HG03108 (cell line): ENCODE measurements around the gene MACROD2.

ENCODE experiments used
- ATAC-seq: cut with Tn5 transposase; IDR thresholded peaks from one replicate; pipeline ENCODE4 v1.9.1; 2021; ENCODE audit warnings: moderate library complexity; ENCODE audit not compliant: unreplicated experiment

MACROD2 gene

DNA sequence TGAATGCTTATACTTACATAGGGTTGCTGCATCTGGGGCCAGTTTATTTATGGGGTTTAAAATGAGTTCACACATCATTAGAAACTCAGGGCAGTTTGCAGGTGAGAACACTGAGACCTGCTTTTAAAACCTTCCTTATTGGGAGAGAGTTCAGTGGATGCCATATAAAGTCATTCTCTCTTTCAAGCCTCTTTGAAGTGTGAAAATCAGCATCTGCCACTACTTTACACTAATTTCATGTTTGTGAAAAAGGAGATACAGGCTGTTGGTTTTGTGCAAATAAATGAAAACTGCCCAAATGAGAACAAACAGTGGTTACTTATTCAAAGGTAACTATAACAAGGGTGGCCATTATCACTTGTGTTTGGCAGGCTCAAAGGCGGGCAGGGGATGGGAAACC, 2047.4 kb downstream of the MACROD2 start:
- ATAC-seq: no peak

DNA sequence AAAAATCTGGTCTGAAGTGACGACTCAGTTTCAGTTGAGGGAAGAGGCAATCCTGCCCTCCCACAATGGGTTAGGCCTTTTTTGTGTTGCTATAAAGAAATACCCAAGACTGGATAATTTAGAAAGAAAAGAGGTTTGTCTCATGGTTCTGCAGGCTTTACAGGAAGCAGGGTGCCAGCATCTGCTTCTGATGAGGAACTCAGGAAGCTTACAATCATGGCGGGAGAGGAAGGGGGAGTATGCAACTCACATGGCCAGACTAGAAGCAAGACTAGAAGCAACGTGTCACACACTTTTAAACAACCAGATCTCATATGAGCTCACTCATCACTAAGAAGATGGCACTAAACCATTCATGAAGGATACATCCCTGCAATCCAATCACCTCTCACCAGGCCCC, 2048.6 kb downstream of the MACROD2 start:
- no peak for ATAC-seq

DNA sequence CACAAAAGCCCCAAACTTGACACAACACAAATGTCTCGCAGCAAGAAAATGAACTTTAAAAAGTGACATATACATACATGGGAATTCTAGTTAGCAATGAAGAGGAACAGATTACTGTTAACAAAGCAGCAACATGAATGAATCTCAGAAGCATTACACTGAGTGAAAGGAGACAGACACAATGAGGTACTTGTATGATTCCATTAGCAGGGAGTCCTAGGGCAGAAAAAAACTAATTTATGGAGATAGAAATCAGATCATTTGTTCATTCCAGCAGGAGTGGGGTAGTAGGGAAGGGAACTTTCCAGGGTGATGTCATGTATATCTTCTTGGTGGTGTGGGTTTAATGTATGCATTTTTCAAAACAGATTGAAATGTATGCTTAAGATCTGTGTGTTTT, 2053.6 kb downstream of the MACROD2 start:
- ATAC-seq: no peak

DNA sequence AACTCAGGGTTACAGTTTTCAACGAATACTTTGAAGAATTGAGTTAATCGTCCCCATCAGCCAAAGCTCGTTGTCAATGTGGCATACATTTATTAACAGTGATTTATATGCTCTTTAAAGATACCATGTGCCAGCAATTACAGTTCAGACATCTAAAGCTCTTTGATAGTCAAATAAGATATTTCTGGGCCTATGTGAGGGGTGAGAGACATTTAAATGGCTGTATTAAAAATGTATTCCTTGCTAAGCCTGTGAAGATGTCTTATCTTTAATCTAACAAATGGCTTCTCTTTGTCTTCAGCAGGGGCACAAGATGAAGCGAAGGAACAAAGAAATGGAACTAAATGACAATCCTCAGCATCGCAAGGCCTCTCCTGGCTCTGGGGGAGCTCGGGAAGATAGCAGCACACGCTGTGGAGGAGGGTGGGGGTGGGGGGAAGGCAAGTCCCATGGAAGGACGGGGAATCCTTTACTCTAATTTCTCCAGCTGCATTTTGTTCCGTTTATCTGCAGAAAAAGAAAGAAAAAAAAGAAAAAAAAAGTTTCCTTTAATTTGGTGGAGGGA, 2054.3 kb downstream of the MACROD2 start:
- ATAC-seq: no peak

DNA sequence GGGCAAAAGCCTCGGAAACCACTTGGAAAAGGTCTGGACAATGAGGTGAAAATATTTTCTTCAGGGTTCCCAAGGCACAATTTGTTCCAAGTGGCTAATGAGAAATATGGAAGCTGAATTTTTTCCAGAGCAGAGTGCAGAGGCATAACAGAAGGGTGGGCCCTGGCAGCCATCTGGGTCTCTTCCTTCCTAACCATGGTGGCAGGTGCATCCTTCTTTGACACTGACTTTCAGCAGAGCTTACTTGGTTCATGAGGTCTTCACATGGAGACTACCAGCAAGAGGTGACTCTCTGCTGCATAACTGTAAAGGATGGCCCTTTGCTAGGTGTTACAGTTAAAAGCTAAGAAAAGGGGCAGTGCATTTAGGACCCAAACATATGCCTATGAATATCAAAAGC, 2055.1 kb downstream of the MACROD2 start:
- ATAC-seq: no peak

DNA sequence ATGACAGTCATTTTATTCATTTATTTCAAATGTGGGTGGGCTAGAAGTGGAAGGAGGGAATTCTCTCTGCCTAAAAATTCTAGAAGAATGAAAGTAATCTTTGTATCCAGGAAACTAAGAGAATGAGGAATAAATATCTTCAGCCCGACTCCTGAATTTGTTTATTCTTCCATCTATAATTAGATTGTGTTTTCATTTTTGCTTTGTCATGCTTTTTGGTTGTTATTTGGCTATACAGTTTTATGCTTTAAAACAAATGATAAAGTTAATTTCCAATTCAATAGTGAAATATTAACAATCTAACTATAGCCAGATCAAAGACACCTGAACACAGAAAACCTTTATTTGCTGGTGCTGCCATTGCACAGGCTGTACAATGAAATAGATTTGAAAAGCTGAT, 2056.7 kb downstream of the MACROD2 start:
- ATAC-seq: no peak

DNA sequence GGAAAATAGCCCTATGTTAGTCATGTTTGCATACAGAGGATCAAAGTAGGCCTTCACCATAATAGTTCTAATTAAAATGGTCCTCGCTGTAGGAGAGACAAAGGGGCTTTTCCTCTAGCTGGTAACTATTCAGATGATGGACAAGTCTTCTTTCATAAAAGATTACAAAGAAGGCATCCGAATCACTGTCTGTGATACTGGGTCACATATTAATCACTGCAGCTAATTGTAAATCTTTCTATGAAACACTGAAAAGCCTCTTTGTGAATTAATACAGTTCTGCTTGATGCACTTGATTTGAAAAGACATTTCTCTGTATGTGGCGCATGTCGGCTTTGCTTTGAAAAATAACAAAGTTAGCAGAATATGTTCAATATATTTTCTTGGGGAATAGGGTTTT, 2057.1 kb downstream of the MACROD2 start:
- ATAC-seq: no peak

DNA sequence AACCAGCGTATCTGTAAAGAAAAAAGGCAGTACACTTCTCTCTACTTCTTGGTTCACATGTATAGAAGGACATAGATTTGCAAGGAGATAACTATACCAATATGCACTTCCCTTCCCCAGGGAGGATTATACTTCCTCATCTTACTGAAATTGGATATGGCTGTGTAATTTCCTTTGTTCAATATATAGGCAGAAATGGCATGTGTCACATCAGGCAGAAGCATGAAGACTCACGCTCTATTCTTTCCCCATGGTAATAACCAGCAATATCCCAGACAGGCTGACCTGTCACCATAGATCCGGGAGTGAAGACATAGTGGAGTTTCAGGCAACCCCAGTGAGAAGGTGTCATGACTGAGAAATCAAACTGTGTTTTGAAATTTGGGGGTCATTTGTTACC, 2059.7 kb downstream of the MACROD2 start:
- no peak for ATAC-seq

DNA sequence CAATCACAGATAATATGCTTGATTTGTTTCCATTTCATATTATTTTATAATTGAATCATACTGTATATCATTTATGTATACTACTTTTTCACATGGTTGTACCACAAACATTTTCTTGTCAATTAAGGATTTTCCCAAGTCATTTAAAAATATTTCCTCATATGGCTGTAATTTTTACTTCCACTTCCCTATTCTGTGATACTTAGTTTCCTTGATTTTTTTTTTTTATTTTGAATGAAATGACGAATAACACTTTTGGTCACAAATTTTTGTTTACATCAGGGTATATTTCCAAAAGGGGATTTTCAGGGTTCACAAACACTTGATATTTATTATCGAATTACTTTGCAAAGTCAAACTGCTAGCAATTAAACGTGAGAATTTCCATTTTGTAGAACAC, 2062.3 kb downstream of the MACROD2 start:
- no peak for ATAC-seq

DNA sequence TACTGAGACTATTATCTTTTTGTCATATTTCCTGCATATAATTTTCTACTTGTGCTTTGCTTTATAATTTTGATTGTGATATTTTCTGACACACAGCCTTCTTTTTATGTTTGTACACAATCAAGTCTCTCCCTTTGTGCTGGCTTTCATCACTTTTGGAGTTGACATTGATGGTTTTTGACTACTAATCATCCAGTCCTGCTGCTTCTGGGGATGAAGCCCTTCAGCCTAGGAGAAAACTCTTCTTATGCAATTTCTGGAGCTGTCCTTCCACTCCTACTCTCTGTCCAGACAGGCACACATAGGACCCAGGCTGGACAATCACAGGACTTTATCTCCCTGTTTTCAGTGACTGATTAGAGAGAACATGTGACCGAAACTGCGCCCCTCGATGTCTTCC, 2063.0 kb downstream of the MACROD2 start:
- no peak for ATAC-seq

DNA sequence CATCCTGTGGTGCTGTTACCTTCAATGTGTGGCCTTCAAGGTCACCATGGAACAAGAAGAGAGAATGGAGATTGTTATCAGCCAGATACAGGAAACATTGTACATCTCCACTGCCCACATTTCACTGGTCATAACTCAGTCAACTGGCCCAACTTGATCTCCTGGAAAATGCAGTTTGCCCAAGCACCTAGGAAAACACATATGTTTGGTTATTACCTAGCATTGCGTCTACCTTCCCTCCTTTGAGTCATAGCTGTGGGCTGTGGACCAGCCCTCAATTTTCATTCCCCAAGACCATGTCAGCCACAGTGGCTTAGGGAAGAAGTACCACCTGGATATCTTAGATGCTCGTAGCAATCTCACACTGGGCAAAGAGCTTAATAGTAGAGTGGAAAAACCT, 2064.5 kb downstream of the MACROD2 start:
- ATAC-seq: no peak

DNA sequence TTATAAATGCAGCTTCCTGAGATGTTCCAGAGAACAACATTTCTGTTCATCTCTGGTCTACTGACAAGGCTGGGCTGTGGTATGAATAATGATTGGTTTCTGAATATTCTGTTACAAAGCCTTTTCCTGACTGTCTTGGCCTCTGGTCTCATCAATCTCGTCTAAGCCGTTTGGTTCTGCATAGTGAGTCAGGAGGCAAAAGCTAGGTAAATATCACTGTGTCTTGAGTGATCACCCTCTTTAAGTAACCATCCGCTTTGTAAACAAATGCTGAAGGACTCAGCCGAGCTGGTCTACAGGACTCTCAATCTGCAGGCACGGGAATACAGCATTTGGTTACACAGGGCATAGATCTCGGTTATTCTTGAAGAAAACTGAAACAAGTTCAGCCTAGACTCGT, 2066.0 kb downstream of the MACROD2 start:
- ATAC-seq: no peak

DNA sequence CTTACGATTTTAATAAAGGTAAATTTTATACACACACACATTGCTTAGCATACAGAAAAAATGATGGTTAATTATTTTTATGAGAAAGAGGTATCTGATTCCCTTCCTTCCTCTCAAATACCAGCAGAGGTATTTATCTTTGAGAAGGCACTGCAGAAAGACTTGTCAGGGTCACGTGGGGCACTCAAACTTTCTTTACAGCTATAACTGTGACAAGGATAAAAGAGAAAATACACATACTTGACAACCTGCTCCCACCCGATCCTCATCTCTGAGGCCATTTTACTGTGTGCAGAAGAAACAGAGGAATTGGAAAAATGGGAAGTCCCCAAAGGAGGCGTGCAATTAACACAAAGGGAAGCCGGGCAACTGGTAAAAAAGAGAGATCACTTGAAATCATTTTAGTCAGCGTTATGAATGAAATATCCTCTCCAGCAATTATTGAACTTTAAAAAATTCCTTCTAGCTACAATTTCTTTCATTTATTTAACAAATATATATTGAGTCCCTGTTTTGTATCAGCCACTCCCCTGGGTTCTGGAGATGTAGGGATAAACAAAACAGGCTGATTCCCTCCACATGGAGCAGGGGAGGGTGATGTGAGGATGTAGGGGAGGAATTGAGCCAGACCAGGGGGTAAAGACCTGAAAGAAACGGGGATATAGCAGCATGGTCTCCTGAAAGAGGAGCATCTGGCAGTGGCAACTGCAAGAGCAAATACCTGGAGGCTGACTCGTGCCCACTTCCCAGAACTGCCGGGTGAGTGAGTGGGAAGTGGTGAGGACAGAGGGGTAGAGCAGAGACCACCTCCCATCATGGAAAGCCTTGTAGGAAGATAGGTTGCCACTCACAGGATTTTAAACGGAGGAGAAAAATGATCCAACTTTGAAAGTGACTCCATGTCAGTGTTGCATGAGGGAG, 2067.6 kb downstream of the MACROD2 start:
- no peak for ATAC-seq

DNA sequence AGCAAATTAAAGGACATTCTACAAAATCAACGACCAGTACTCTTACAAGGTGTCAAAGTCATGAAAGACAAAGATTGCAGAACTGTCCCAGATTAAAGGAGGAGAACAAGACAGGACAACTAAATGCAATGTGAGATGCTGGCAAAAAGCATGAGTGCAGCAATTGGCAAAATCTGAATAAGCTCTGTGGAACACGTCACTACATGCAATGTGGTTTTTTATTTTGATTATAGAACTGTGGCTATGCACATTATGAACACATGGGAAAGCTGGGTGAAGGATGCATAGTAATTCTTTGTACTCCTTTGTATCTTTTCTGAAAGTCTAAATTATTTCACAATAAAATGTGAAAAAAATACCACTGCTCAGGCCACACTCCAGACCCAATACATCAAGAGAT, 2068.6 kb downstream of the MACROD2 start:
- no peak for ATAC-seq

DNA sequence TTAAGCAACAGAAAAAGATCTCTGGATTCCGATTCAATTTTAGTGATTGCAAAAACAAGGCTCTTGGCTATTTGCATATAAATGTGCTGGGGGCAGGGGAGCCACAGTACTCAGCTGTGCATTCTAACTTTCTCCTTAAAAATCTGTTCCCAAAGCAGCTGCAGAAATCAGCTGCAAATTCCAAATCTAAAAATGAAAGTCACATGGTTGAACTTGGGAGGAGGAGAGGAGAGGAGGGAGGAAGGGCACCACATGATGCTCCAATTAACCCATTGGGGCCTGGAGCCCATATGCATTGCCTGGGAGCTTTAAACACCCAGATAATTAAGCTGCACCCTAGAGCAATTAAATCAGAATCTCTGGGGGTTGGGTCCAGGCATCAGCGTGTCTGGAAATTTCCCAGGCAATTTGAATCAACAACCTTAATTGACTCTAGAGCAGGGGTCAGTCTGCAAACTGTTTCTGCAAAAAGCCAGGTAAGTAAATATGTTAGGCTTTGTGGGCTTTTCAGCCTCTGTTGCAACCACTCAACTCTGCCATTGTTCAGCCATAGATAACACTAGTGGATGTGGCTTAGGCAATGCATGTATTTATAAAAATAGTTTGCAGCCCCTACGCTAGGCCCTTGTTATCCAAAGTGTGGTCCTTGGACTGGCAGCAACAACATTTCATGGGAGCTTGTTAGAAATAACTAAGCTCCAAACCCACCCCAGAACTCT, 2069.8 kb downstream of the MACROD2 start:
- no peak for ATAC-seq

DNA sequence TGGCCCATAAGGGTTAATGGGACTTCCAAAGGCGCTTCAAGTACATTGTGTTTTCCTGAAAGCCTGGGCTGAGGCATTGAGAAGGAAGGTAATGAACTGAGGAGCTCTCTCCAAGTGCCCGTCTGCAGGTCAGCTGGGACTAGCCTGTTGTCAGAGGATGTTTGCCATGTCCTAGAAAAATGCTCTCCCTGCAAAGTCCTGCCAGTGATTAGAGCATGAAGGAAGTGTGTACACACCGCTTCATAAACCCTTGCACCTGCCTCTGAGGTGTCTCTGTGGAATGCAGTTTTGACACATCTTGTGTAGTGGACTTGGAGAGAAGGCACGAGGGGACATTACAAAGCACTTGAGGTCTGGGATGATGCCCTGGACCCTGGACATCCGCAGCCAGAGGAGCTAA, 2071.3 kb downstream of the MACROD2 start:
- ATAC-seq: no peak

DNA sequence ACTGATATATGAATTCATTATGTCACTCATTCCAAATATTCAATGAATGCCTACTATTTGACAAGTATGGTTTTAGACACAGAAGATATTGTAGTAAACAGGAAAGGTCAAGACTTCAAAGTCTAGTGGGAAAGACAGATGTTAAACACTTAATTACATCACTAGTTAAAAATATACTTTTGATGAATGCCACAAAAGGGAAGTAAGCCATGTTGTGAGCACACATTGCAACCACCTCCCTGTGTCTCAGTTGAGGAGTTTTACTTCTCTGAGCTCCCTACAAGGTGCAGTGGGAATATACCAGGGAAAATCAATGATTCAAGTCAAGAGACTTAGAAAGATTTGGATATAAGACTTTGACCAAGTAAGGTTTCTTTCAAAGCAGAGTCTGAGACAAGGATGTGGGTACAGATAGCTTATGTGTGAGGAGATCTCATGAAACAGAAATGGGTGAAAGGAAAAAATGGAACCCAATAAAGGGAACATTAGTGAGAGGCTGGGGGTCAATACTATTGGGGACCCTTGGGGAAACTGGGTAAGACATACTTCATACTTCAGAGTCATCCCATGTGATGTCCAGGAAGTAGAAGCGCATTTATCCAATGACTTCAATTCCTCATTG, 2074.2 kb downstream of the MACROD2 start:
- ATAC-seq: peak; percentile 93

DNA sequence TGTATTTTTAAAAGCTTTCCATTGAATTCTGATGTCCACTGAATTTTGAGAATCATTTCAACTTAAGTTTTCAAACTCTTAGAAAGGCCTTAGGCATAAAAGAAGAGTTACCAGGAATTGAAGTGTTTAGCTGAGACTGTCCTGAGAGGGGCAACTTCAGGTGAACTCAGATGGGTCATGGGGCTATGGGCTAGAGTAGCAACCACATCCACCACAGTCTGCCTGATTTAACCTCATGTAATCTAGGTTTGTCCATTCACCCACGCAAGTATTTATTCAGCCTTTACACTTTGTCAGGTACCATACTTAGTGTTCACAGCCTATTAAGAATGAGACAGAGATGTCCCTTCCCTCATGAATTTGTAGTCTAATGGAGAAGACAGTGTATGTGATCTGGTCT, 2076.9 kb downstream of the MACROD2 start:
- no peak for ATAC-seq

DNA sequence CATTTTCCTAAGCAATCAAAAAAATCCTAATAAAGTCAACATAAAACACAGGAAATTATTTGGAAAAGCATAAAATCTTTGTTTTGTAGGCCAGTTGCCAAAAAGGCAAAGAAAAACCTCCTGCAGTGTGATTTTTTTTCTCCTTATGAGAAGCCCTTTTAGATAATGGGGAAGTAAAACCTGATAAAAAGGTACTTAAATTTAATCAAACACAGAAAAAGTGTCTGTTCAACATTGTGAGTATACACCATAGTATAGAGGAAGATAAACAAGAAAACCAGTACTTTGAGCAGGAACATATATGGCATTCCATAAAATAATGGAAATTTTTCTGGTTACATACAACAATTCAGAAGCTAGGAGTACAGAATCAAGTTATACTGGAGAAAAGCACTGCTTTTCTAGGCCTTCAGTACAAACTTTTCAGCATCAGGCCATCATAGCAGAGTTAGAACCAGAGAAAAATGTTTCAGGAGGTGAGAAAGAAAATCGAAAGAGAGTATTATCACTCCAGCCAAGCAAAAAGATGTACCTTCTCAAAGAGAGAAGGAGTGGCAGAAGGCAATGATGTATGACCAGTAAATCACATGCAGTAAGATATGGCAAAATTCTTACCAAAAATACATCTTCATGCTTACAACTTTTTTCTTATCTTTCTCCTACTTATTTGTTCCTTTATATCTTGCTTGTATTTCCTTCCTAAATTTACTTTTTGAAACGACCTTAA, 2083.0 kb downstream of the MACROD2 start:
- no peak for ATAC-seq

DNA sequence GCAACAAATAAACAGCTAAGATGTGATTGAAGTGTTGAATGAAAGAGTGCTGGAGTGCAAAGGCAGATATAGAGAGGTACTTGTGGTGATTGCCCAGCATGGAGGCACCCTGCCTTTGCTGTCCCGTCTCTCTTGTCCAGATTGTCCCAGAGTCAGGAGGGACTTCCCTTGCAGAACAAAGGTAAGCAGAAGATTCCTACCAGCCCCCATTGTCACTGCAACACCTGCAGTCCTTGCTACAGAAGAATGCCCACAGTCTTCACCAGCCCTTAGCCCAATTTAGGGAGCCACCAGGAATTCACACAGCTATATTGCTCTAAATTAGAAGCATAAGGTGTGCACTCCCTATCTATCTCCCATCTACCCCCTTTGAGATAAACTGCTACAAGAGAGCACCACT, 2086.1 kb downstream of the MACROD2 start:
- ATAC-seq: no peak

DNA sequence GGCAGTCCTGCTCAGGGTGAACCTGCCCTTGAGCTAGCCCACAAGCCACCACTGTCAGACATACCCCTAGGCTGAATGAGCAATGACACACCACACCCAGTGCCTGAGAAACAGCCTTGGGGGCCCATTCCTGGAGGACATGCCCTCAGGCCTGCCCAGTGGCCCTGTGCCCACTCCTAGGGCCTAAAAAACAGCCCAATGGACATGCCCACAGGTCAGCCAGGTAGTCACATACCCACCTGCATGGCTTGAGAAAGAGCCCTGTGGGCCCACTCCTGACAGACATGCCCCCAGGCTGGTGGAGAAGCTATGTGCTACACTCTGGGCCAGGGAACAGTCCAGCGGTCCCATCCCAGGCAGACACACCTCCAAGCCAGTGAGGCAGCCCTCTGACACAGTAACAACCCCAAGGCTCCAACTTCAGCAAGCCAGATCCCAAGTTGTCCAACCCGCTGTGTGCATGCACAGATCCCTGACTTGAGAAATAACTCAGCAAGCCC, 2086.8 kb downstream of the MACROD2 start:
- ATAC-seq: no peak
